CD4-positive, alpha-beta T cell treated with Interleukin-4 for 4 hours (primary cell): Measurements from ENCODE around the gene NDUFB1.

Experiments used
- DNase-seq: peaks from one replicate; pipeline ENCODE4 v3.0.0-alpha.2; 2020

The NDUFB1 gene

DNA sequence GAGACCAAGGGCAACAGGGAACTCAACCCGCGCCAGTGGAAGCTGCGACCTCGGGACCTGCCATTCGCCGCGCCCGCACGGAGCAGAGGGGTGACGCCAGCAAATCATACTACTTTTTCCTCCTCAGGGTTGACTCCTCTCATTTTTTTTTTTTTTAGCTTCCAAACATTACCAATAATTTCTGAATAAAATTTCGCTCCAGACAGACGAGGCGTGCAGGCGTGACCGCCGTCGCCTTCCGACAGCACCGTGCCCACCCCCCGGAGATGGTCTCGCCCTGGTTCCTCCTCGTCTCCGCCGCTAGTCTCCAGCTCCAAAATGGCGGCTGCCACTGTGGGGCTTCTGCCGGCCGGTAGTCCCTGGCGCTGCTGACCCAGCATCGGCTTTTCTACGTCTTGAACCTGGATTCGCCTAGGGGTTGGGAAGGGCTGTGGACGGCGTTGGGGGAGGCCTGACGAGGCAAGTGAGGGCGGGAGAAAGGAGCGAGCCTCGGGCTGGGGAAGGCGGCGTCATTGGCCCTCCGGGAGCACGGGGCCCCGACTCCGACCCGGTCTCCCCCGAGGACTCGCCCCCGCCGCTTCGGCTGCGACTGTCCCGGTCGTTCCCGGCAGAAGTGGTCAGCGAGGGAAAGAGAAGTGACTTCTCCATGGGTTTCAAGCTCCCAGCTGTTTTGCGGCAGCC is at the start of gene NDUFB1, which contains the start of gene CPSF2:
NDUFB1 (minus strand) TSS at position 37 of the 681 bp plus-strand sequence. CDS start 4,069 bp downstream, outside the sequence.
CPSF2 (plus strand) TSS at position 300 of the 681 bp plus-strand sequence. CDS start 9,016 bp downstream, outside the sequence.
- peak; percentile 81 for DNase-seq

DNA sequence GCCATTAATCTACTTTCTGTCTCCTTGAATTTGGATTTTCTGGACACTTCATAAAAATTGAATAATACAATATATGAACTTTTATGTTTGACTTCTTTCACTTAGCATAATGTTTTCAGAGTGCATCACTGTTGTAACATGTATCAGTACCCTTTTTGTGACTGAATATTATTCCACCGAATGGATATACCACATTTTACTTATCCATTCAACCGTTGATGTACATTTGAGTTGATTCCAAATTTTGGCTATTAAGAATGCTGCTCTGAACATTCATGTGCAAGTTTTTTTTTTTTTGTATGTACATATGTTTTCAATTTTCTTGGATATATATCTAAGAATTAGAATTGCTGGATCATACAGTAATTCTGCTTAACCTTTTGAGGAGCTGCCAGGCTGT is 43.5 kb upstream of the NDUFB1 start:
- DNase-seq = no peak

DNA sequence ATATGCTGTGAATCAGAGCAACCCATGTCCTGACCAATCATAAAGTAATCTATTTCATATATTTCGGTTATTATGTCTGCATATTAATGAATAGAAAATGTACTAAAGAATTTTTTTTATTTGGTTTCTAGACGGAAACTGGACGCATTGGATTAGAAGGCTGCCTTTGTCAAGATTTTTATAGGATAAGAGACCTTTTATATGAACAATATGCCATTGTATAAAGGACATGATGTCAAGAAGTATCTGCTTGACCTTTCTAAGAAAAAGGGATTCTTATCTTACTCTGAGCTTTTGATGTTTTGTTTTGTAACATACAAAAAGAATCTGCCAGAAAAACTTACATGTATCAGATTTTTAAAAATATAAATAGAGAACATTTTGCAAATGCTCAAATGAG is 40.0 kb upstream of the NDUFB1 start:
- DNase-seq = no peak

DNA sequence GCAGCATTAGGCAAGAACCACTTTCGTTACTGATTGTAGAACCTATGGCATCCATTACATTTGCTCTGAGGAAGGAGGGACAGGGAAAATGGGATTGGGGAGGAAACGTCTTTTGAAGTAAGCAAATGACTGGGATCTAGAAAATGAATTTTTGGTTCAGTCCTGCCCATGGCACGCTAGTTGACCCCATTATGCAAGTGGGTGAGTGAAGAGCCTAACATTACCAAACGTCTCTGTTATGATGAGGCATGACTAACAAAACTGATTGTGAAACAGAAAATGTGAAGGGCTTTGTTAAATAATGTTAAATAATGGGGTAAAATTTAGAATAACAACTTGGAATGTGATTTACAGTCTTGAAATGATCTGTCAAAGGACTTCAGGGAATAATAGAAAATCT is 39.1 kb upstream of the NDUFB1 start:
- DNase-seq = no peak

DNA sequence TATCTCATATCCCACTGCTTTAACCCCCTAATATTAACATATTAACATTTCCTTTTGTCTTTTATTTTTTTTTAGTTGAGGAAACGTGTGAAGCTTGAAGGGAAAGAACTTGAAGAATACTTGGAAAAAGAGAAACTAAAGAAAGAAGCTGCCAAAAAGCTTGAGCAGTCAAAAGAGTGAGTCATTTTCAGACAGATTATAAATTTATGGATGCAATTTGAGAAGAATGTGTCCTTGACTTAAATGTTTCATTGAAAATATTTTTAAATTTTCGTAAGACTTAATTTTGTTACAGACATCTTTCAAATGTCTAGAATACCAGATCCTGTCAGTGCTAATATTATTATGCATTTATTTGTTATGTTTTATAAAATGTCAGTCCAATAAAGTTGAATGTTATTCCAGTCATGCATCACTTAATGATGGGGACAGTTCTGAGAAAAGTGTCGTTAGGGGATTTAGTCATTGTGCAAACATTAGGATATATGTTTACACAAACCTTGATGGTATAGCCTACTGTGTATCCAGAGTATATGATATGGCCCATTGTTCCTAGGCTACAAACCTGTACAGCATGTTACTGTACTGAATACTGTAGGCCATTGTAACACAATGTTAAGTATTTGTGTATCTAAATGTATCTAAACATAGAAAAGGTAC is 32.9 kb upstream of the NDUFB1 start:
- no peak for DNase-seq

DNA sequence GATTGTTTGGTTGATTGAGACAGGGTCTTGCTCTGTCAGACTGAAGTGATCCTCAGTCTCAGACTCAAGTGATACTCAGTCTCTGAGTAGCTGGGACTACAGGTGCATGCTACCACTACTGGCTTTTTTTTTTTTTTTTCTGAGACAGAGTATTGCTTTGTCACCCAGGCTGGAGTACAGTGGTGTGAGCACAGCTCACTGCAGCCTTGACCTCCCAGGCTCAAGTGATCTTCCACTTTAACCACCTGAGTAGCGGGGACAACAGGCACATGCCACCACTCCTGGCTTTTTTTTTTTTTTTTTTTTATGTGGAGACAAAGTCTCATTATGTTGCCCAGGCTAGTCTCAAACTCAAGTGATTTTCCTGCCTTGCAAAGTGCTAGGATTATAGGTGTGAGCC is 32.1 kb upstream of the NDUFB1 start:
- no peak for DNase-seq

DNA sequence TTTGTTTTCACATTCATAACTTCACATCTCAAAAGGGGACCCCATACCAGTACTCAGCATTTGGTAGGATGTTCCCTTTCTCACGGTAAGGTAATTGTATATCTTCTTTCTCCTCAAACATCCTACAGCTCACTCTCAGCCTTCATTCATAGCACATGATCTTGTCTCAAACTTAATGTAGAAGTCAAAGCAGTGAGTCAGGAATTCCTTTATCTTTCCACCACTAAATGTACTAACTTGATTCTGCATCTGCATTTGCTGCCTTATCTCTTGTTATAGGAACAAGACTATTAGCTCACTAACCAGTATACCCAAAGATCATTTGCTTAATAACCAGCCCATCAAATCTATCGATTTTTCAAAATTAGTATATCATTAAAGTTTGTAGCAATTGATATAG is 23.2 kb upstream of the NDUFB1 start:
- no peak for DNase-seq

DNA sequence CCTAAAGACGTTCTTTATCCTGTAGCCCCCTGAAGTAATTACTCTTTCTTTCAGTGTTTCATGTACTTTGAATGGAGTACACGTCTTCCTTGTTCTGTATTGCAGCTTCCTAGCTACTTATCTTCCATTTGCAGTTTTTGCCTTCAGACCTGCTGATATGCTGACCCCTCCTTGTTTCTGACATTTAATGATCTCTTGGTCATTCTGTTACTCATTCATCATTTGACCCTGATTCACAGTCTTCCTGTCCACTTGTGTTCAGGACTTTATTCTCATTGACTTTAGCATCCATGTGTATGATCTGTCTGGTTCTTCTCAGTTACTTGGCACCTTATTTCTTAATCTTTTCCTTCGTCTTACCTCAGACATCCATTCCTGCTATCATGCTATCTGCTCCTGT is 22.5 kb upstream of the NDUFB1 start:
- DNase-seq = no peak

DNA sequence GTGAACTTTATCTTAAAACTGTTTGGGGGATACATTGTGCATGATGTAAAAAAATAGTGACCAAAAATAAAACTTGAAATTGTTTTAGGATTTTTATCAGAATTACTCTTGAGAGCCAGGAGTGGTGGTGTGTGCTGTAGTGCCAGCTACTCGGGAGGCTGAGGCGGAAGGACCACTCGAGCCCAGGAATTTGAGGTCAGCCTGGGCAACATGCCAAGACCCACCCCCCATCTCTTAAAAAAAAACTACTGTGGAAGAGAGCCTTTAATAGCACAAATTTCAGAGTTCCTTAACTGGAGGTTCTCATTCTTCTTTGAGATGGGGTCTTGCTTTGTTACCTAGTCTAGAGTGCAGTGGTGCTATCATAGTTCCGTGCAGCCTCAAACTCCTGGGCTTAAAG is 21.8 kb upstream of the NDUFB1 start:
- no peak for DNase-seq

DNA sequence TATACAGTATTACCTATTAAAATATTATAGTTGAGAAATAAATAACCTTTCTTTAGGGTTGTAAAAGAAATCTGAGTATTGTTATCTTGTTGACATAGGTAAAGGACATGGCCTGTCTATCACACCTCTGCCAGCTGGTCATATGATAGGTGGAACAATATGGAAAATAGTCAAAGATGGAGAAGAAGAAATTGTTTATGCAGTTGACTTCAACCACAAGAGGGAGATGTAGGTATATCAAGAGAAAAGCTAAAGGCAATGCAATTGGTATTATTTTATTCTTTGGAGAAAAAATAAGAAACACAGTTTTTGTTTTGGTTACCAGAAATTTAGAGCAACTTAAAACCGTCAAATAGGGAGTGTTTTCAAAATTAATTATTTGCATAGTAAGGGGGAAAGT is 13.8 kb upstream of the NDUFB1 start:
- peak; percentile 19 for DNase-seq

DNA sequence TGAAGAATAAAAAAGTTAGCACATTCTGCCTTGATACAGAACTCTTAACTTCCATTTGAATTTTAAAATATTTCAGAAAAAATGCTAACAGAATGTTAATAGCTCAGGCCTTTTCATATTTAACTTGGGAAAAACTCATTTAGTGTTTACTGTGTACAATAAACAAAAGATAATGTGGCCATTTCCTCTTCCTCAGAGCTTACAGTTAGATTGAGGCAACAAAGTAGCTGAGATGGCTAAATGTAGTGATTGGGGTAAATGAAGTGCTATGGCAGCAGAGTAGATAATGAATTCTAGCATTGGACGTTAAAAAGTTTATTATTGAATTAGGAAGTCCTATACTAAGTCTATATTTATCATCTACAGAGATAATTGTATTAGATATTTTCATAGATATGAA is 12.9 kb upstream of the NDUFB1 start:
- no peak for DNase-seq

DNA sequence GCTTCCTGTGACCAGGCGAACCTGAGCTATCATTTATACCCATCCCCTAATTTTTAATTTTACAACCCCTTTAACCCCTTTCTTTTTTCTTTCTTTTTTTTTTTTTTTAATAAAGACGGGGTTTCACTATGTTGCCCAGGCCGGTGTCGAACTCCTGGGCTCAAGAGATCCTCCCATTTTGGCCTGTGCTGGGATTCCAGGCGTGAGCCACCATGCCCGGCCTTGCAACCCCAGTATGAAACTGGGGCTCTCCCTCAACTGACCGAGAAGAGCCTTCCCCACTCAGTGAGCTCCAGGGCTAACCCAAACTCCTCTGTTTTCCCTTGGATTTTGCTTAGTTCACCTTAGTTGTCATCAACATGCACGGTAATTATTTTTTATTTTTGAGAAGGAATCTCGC is 1.3 kb upstream of the NDUFB1 start:
- DNase-seq = no peak

DNA sequence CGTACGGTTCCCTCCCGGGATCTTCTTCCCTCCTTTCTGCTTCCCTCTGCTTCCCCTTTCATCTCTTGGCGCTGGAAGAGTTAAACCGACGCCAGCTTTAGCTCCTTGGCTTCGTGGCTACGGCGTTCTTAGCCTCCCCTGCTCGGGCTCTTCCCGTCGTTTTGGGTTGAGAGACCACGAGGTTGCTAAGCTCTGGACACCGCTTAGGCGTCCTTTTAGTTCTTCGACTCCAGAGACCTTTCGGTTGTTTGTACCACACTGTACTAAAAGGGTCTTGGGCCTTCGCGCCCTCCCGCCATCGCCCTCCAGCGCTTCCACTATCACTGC is 808 bp upstream of the NDUFB1 start:
- peak; percentile 1 for DNase-seq

DNA sequence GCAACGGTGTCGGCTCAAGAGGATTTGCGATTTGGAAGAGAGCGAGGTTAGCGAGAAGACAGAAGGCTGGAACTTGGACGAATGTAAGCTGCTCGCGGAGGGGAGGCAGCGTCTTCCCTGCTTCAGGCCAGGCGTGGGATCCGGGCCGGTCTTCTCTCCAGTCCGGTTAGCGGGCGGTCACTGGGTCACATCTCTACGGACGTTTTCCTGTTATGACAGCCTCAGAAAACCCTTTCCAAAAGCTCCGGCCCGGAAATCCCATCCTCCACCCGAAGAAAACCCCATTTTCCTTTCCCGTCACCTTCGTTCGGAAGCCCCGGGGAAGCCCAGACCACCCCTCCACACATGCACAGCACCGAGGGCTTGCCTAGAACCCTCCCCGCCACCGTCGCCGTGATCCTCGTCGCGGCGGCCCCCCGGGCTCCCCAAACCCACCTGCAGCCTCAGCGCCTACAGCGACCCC is 268 bp downstream of the NDUFB1 start:
- no peak for DNase-seq

DNA sequence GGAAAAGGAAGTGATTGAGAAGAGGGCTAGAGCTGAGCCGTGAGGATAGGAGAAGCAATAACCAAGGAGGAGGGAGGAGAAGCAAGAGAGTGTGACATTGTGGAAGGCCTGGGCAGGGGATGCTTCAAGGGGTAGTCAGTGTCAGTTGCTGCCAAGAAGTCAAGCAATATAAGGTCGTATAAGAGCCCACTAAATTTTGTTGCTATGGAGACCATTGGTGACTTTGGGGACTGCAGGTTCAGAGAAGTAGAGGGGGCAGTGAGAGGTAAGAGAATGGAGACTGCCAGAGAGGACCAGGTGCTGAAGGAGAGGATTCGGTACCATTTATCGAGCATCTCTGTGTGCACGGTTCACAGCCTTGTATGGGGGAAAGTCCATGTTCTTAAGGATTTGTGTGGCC is 12.0 kb downstream of the NDUFB1 start:
- no peak for DNase-seq

DNA sequence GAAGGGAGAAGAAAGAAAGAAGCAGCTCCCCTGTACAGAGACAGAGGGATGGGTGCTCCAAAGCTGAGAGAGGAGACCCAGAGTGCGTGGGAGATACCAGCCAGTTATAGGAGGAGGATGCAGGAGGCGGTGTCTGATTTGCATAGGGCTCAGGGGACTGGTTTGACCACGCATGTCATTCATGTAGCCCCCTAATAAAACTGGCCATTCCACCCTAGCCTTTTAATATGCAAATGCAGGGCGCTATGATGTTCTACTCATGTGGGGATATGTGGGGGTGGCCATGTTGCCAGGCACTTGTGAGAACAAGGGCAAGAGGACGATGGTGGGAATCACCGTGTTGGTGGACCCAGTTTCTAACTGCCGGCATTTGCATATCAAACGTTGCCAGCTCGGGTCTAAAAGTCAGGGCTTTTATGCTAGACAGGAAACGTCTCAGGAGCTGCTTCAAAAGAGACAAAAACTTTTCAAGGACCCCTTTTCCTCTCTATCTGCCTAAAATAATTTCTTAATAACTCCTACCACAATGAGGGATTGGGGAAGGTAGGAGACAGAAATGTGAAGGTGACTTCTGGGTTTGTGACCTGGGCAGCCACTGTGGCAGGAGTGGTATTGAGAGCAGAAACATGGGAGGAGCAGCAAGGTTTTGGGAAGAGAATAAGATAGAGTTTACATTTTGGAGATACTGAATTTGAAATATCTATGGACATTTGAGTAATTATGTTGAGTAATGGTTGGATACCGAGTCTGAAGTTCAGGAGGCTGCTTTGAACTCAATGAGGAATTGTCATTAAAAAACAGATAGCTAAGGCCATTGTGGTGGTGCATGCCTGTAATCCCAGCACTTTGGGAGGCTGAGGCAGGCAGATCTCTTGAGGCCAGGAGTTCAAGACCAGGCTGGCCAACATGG is 12.9 kb downstream of the NDUFB1 start:
- DNase-seq = peak; percentile 10

DNA sequence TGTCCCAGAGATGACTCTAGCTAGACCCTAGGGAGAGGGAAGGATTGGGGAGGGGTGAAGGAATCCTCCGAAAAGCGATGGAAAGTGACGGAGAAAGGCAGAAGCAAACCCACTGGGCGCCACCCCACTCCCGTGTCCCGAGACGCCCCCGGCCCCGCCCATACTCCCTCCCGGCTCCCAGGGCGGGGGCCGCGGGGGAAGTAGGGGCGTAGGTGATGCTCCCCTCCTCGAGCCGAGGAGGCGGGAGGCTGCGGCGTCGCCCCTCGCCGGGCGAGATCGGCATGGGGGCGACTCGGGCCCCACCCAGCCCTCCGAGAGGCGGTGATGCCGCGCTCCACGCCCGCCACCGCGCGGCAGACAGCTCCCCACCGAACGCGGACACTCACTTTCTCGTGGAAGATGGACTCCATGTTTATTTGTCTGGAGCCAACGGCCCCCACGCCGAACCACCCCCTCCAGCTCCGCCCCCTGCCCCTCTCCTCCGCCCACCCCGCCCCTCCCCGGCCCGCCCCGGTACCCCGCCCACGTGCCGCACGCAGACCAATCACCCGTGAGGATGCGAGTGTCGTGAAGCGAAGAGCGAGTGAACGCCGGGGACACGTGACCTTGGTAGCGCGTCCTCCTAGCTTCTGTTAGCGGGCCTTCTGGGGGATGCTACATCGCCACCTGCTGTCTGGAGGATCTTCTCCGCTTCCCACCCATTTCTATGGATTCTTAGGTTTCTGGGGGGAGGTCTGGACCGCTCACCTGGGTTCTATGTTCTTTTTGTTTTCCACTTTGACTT is 15.2 kb downstream of the NDUFB1 start, which contains the start of gene ATXN3:
ATXN3 (minus strand) TSS at position 440 of the 784 bp plus-strand sequence; CDS start at position 410, 30 bp downstream.
- DNase-seq = peak; percentile 98

DNA sequence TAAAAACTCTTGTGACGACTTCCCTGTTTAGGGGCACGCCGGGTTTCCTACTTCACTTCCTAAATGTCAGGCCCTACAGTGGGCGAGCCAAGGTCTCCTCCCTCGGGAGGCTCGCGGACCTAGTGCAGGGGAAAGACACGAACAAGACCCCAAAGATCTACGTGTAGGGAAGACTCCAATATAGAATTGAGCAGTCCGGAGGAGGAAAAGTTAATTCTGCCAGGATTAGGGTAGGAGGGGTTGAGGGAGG is 15.7 kb downstream of the NDUFB1 start:
- peak; percentile 19 for DNase-seq

DNA sequence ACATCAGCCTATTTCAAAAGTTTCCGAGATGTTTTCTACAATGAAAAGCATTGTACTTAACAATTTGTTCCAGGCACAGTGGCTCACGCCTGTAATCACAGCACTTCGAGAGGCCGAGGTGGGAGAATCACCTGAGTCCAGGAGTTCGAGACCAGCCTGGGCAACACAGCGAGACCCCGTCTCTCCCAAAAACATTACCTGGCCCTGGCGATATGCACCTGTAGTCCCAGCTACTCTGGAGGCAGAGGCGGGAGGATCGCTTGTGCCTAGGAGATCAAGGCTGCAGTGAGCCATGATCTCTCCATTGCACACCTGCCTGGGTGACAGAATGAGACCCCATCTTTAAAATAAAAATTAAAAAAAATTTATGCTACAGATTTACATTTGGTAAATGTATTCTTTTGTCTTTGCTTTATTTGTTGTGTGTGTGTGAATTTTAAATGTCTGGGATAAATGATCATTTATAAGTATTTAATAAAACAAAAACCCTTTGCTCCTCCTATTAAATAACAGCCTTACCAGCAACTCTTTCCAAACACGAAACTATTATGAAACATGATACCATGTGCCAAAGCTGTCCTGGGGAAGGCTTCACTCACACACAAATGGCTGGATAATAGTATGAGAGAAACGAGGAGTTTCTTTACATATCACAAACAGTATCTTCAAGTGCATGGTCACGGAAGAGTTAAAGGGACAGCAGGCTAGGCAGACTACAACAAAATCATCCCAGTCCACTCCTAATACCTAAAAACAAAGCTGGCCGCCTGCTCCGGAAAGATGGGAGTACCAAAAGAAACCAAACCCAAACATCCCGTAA is 16.2 kb downstream of the NDUFB1 start:
- no peak for DNase-seq

DNA sequence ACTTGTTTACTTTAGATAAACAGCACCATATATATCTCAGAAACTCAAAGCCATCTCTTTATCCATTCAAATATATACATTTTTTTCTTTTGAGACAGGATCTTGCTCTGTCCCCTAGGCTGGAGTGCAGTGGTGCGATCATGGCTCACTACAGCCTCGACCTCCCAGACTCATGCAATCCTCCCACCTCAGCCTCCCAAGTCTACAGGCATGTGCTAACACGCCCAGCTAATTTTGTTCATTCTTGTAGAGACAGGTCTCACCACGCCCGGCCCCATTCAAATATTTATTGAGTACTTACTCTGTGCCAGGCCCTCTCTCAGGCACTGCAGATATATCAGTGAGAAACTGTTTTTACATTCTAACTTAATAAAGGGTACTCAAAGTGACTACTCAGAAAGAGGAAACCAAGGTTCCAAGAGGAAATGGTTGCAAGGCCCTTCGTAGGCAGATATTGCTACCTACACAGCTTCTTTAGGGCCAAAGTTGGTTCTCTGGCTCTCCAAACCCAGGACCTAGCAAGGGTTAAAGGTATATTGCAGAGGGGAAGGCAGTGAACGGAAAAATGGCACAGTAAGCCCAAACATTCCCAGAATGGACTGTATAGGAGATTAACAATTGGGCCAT is 18.0 kb downstream of the NDUFB1 start:
- no peak for DNase-seq

DNA sequence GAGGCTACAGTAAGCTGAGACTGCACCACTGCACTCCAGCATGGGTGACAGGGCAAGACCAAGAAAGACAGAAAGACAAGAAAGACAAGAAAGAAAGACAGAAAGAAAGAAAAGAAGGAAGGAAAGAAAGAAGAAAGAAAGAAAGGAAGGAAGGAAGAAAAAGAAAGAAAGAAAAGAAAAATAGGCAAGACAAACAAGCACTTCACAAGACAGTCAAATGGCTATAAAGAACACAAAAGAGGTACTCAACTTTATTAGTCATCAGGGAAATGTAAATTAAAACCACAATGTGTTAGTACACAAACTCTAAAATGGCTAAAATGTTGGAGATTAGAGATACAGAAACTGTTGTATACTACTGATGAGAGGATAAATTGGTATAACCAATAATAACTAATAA is 21.7 kb downstream of the NDUFB1 start:
- DNase-seq = no peak

DNA sequence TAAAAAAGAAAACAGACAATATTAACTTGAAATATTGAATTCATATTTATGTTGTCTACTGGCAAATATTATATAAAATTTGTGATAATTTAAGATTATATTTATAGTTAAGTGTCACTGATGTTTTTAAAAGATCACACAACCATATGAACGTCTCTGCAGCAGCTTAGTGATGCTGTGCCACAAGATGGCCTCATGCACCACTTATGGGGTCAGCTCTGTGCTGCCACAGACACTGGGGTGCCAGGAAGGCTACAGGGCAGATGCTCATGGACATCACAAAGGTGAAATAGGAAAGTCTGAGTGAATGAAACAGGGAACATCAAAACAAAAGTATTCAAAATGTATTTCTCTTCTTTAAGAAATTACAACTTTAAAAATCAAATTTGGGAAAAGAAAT is 28.2 kb downstream of the NDUFB1 start:
- DNase-seq = no peak
